GM23248 (cell line): ENCODE results near the gene BTNL3. TPM values are rescaled to one million over a fixed set of nuclear protein-coding genes. Genes with fewer than 3 reads are reported as not detected.
"Not testable (repeated sequence)": the region's sequence is repeated elsewhere in the genome, so short reads cannot be mapped to it uniquely, and the experiment has no call there.

Source experiments
- DNase-seq: peaks from one replicate; pipeline ENCODE4 v3.0.0-alpha.2; 2015
- H2AFZ ChIP-seq: fragments of 200-600 bp; sonication (generic); 2 replicates; pipeline ENCODE4 v1.6.1; 2016; ENCODE audit warnings: antibody characterized with exemption
- H3F3A ChIP-seq: fragments of 200-600 bp; sonication (generic); 2 replicates; pipeline ENCODE4 v1.6.1; 2016; ENCODE audit warnings: mild to moderate bottlenecking, antibody characterized with exemption, mixed run types; ENCODE audit not compliant: insufficient read depth
- H3K27ac ChIP-seq: fragments of 200-600 bp; sonication (generic); 2 replicates; pipeline ENCODE4 v1.5.1; 2016; ENCODE audit warnings: mild to moderate bottlenecking
- H3K27me3 ChIP-seq: fragments of 200-600 bp; sonication (generic); replicated peaks from 2 replicates; pipeline ENCODE4 v1.6.1; 2016; ENCODE audit warnings: mild to moderate bottlenecking; ENCODE audit not compliant: insufficient read depth
- H3K36me3 ChIP-seq: fragments of 200-600 bp; sonication (generic); 2 replicates; pipeline ENCODE4 v1.6.1; 2016; ENCODE audit warnings: low read depth, mild to moderate bottlenecking
- H3K4me1 ChIP-seq: fragments of 200-600 bp; sonication (generic); 2 replicates; pipeline ENCODE4 v1.6.1; 2016; ENCODE audit warnings: mild to moderate bottlenecking; ENCODE audit not compliant: insufficient read depth
- H3K4me2 ChIP-seq: fragments of 200-600 bp; sonication (generic); one replicate; pipeline ENCODE4 v1.6.1; 2016; ENCODE audit warnings: mild to moderate bottlenecking; ENCODE audit not compliant: unreplicated experiment
- H3K4me3 ChIP-seq: fragments of 200-600 bp; sonication (generic); 2 replicates; pipeline ENCODE4 v1.5.1; 2016; ENCODE audit warnings: mild to moderate bottlenecking
- H3K79me2 ChIP-seq: fragments of 200-600 bp; sonication (generic); 2 replicates; pipeline ENCODE4 v1.6.1; 2016; ENCODE audit warnings: mild to moderate bottlenecking; ENCODE audit not compliant: insufficient read depth
- H3K9ac ChIP-seq: fragments of 200-600 bp; sonication (generic); 2 replicates; pipeline ENCODE4 v1.6.1; 2016; ENCODE audit warnings: mild to moderate bottlenecking
- H3K9me2 ChIP-seq: fragments of 200-600 bp; sonication (generic); 2 replicates; pipeline ENCODE4 v1.6.1; 2016; ENCODE audit warnings: mixed run types, mild to moderate bottlenecking, moderate library complexity; ENCODE audit not compliant: insufficient read depth
- H3K9me3 ChIP-seq: fragments of 200-600 bp; sonication (generic); one replicate; pipeline ENCODE4 v1.6.1; 2017; ENCODE audit warnings: low read depth
- H4K20me1 ChIP-seq: fragments of 200-600 bp; sonication (generic); 2 replicates; pipeline ENCODE4 v1.6.0; 2016; ENCODE audit not compliant: insufficient read depth
- EZH2 ChIP-seq: fragments of 200-600 bp; sonication (generic); IDR thresholded peaks from 2 replicates; pipeline ENCODE4 v1.6.1; 2018; ENCODE audit warnings: antibody characterized with exemption, mild to moderate bottlenecking; ENCODE audit not compliant: insufficient read depth, poor library complexity, severe bottlenecking
- EZH2phosphoT487 ChIP-seq: fragments of 200-600 bp; sonication (generic); IDR thresholded peaks from 2 replicates; pipeline ENCODE4 v1.6.1; 2018; ENCODE audit warnings: antibody characterized with exemption, moderate library complexity, mild to moderate bottlenecking, low read depth; ENCODE audit not compliant: insufficient read depth
- WGBS, 2 experiments: methylation state at CpG; one replicate each; pipeline ENCODE4 v1.1.6; 2015 to 2017; ENCODE audit warnings: low lambda C conversion rate in 2 of 2, low coverage in 1 of 2; ENCODE audit errors: missing lambda C conversion rate in 2 of 2; 5-methylcytosine and 5-hydroxymethylcytosine counted together
- in situ Hi-C: fragments of 300-500 bp; cut with MboI; formaldehyde crosslinking; loops from 2 replicates; pipeline ENCODE4 v1.15.0; 2020
- polyA plus RNA-seq: library from polyadenylated mRNA; unstranded; fragments of >200 nt; fragmentation: Nextera tagmentation; extraction: Ambion mirVana; gene quantifications from 2 replicates; pipeline ENCODE4 v1.2.1, GENCODE V29; 2016
- total RNA-seq: library from RNA; depleted of rRNA; stranded (reverse); fragments of >200 nt; shearing (Covaris generic); gene quantifications from 2 replicates; pipeline ENCODE4 v1.2.3, GENCODE V29; 2014

Gene BTNL3
- total and polyA plus RNA-seq, 2 experiments from 2014 or later, result not detected

- H3K4me2 ChIP-seq, result no peak overlapping the region
- in situ Hi-C loops, result loop anchor here (25.0 kb wide), 3 partner anchors 108 to 908 kb away; no protein-coding TSS in a partner anchor
- H3F3A ChIP-seq, result no peaks in the 10 kb centered on the region
- no peak for TF ChIP-seq EZH2phosphoT487
- no peak for TF ChIP-seq EZH2
- 44 to 52% methylated on average over 10 of the region's 10 CpGs for WGBS, 2 experiments
- H3K36me3 ChIP-seq, result no peaks in the 10 kb centered on the region
- no peak for DNase-seq
- H3K79me2 ChIP-seq, result no peaks in the 10 kb centered on the region
- H3K27ac ChIP-seq, result no peak overlapping the region
- no peaks in the 10 kb centered on the region for H3K9me3 ChIP-seq
- no peak overlapping the region for H3K4me3 ChIP-seq
- no peaks in the 10 kb centered on the region for H3K9me2 ChIP-seq
- H3K27me3 ChIP-seq, result peaks cover 28% of the 10 kb centered on the region
- H4K20me1 ChIP-seq, result no peaks in the 10 kb centered on the region
- H2AFZ ChIP-seq, result no peak overlapping the region
- no peak overlapping the region for H3K9ac ChIP-seq
- no peaks in the 10 kb centered on the region for H3K4me1 ChIP-seq
These were observed 56.7 kb downstream of the BTNL3 start for GRCh38 chr5:181045316-181045715.

DNA sequence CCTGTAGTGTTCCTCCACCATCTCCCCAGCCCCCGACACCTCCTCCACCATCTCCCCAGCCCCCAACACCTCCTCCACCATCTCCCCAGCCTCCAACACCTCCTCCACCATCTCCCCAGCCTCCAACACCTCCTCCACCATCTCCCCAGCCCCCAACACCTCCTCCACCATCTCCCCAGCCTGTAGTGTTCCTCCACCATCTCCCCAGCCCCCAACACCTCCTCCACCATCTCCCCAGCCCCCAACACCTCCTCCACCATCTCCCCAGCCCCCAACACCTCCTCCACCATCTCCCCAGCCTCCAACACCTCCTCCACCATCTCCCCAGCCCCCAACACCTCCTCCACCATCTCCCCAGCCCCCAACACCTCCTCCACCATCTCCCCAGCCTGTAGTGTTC lies 57.2 kb downstream of the BTNL3 start:
- not testable (repeated sequence) for H3K36me3 ChIP-seq, H3K27ac ChIP-seq, H3K4me1 ChIP-seq, H4K20me1 ChIP-seq, H3K9me2 ChIP-seq, DNase-seq, H3K79me2 ChIP-seq, H3K9me3 ChIP-seq, H2AFZ ChIP-seq, H3F3A ChIP-seq, H3K4me3 ChIP-seq, H3K4me2 ChIP-seq, H3K9ac ChIP-seq
- WGBS, 2 experiments, result 0% methylated on average over 1 of the region's 1 CpG; no CpG with 5 or more reads in 1 of the 2 experiments
- in situ Hi-C loops, result loop anchor here (25.0 kb wide), 3 partner anchors 109 to 909 kb away; no protein-coding TSS in a partner anchor
- H3K27me3 ChIP-seq, result peaks cover 24% of the 10 kb centered on the region

DNA sequence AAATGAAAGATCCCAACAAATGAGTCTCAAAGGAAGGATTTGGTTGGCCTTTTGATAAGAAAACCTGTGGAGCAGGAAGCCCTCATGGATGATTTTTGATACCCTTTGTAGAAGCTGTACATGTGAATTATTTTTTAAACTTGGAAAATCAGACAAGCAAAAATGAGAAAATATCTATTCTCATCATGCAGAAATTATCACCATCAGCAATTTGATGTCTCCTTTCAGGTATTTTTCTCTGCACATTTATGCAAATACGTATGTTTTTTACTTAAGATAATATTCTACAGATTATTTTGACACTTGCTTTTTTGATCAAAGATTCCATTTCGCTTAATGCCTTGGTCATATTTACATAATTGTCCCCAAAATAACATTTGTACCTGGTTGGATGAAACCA lies 58.6 kb downstream of the BTNL3 start:
- Histone ChIP-seq H3K9me3 (no peaks in the 10 kb centered on the region), H4K20me1 (no peaks in the 10 kb centered on the region), H2AFZ (no peak overlapping the region), H3K9ac (no peak overlapping the region), H3K79me2 (no peaks in the 10 kb centered on the region), H3K4me3 (no peak overlapping the region), H3F3A (no peaks in the 10 kb centered on the region), H3K4me2 (no peak overlapping the region), H3K9me2 (no peaks in the 10 kb centered on the region), H3K27me3 (peaks cover 22% of the 10 kb centered on the region), H3K36me3 (no peaks in the 10 kb centered on the region), H3K27ac (no peak overlapping the region), H3K4me1 (no peaks in the 10 kb centered on the region)
- DNase-seq, result no peak
- TF ChIP-seq EZH2phosphoT487 (no peak), EZH2 (no peak)
- in situ Hi-C loops, result loop anchor here (25.0 kb wide), 3 partner anchors 110 to 910 kb away; no protein-coding TSS in a partner anchor
- WGBS, 2 experiments, result 16 to 25% methylated on average over 2 of the region's 2 CpGs

DNA sequence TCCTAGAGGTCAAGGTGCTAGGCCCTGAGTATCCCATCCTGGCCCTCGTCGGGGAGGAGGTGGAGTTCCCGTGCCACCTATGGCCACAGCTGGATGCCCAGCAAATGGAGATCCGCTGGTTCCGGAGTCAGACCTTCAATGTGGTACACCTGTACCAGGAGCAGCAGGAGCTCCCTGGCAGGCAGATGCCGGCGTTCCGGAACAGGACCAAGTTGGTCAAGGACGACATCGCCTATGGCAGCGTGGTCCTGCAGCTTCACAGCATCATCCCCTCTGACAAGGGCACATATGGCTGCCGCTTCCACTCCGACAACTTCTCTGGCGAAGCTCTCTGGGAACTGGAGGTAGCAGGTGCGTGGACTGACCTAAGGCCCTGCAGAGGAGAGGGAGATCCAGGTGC lies 59.3 kb downstream of the BTNL3 start:
- Histone ChIP-seq H3K36me3 (no peaks in the 10 kb centered on the region), H4K20me1 (no peaks in the 10 kb centered on the region), H3K27me3 (peaks cover 23% of the 10 kb centered on the region), H3K4me3 (no peak overlapping the region), H3K4me2 (no peak overlapping the region), H2AFZ (no peak overlapping the region), H3K79me2 (no peaks in the 10 kb centered on the region), H3K9me2 (no peaks in the 10 kb centered on the region), H3F3A (no peaks in the 10 kb centered on the region), H3K9ac (no peak overlapping the region), H3K4me1 (no peaks in the 10 kb centered on the region), H3K9me3 (no peaks in the 10 kb centered on the region), H3K27ac (no peak overlapping the region)
- 63 to 64% methylated on average over 15 of the region's 15 CpGs for WGBS, 2 experiments
- in situ Hi-C loops, result loop anchor here (25.0 kb wide), 3 partner anchors 111 to 911 kb away; no protein-coding TSS in a partner anchor
- TF ChIP-seq EZH2, result no peak
- no peak for TF ChIP-seq EZH2phosphoT487
- no peak for DNase-seq

- Histone ChIP-seq H2AFZ (no peak overlapping the region), H3K4me1 (no peaks in the 10 kb centered on the region), H3K27me3 (peaks cover 44% of the 10 kb centered on the region), H3K79me2 (no peaks in the 10 kb centered on the region), H4K20me1 (no peaks in the 10 kb centered on the region), H3K9me2 (no peaks in the 10 kb centered on the region), H3F3A (no peaks in the 10 kb centered on the region), H3K27ac (no peak overlapping the region), H3K36me3 (no peaks in the 10 kb centered on the region), H3K9me3 (no peaks in the 10 kb centered on the region), H3K9ac (no peak overlapping the region), H3K4me2 (no peak overlapping the region), H3K4me3 (no peak overlapping the region)
- no peak for DNase-seq
- TF ChIP-seq EZH2phosphoT487 (no peak), EZH2 (no peak)
- in situ Hi-C loops, result no loop called here
- 60 to 69% methylated on average over 5 of the region's 5 CpGs for whole genome bisulfite sequencing, 2 experiments
These were observed 61.4 kb downstream of the BTNL3 start for GRCh38 chr5:181050016-181050415.
